Anterior cingulate cortex (tissue), 58 donors: ENCODE data around the gene STK32B.
A peak's percentile ranks its signal among the peaks of the same experiment; 100 is the strongest.
"Not testable (repeated sequence)": the region's sequence is repeated elsewhere in the genome, so short reads cannot be mapped to it uniquely, and the experiment has no call there.

ENCODE experiments used
- DNase-seq, 58 donors: peaks; one replicate each; lab custom pipeline; 2025; lab: John Stamatoyannopoulos, UW

The STK32B gene

DNA sequence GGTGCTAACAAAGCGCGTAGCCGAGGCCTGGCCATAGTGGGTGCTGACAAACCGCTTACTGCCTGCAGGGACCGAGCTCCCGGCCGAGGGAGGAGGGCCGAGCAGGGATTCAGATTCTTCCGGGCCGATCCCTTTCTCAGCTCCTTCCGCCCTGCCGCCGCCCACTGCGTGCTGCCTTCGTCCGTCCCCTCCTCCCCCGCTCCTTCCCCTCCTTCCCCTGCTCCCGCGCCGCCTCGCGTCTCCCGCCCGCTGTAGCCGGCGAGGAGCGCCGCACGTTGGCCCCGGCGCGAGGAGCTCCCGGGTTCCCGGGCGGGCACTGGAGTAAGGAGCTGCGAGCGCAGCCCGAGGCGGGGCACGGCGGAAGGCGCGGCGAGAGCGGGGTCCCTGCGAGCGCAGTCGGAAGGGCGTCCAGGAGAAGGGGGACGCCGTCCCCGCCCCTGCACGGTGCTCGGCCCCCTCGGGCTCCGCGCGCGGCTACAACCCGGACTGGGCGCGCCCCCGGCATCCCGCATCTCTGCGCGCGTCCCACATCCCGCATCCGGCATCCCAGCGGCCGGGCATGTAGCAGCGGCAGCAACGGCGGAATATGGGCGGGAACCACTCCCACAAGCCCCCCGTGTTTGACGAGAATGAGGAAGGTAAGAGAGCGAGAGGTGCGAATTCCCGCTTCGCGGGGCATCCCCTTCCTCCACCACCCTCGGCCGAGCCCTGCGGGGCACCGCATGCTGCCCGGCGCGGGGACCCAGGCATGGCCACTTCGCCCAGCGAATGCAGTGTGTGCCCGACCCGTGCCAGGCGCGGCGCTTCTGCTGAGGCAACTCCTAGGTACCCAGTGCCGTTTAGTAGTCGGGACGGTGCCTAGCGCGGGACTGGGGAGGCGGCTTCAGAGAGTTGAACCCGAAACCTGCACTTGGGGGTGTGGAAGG, at the start of gene STK32B:
STK32B (plus strand) TSS at position 203 of the 926 bp plus-strand sequence.
- peak in 19 of 58 donors; percentile 10 to 46 (median 23) for DNase-seq

DNA sequence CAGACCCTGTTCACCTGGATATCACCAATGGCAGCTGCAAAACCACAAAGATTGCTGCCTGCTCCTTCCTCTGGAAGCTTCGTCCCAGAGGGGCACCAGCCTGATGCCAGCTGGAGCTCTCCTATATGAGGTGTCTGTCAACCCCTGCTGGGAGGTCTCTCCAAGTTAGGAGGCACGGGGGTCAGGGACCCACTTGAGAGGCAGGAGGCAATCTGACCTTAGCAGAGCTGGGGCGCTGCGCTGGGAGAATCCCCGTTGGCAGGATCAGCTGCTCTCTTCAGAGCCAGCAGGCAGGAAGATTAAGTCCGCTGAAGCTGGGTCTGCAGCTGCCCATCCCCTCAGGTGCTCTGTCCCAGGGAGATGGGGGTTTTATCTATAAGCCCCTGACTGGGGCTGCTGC, 49.6 kb upstream of the STK32B start:
- DNase-seq = not testable (repeated sequence)

DNA sequence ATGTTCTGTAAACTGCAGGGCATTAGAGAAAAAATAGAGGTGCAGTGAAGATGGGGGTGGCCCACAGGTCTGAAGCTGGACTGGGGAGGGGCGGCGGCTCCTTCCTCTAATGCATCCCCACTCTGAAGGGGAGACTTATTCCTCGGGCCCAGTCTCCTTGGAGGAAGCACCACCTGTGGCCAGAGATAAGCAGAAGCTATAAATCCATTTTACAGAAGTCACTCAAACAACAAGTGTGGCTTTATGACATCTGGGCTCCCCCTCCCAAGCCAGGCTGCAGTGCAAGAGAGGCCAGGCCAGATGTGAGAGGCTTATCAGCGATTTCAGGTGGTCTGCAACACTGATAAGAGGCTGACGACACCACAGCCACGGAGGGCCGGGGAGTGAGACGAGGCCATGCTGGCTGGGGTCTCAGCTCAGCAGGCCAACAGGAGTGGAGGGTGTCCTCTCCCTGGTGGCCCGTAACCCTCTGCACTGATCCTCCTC, 47.9 kb upstream of the STK32B start:
- no peak for DNase-seq

DNA sequence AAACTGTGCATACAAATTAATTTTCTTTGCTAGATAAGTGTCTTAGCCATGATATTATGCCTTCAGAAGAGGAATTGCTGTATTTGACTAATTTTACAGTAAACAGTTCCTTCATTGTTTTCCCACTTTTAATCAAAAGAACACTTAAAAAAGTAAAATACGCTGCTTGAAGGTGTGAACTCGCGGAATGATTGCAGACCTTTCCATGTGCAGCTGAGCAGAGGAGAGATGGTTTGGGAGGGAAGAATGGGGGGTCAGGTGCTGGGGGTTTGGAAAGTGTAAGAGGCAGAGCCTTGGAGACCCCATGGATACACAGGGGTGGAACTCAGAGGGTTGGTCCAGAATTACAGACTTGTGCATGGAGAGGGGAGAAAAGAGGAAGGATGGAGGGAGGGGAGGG, 47.4 kb upstream of the STK32B start:
- DNase-seq = no peak

DNA sequence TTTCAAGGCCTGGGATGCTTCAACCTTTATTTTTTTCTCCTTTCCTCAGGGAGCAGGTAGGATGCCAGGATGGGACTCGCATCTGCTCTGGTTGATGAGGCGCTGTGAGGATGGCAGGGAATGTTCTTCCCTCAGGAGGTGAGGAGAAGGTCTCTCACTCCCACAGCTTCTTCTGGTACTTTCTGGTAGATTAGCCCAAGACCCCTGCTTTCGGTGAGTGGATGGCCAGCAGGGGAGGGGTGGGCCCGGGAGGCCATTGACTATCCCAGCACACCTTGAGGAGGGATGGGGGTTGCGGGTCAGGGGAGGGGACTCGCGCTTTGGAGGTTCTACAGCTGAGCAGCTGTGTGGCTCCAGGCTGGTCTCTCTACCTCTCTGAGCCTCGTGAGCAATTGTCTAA, 46.8 kb upstream of the STK32B start:
- no peak for DNase-seq

DNA sequence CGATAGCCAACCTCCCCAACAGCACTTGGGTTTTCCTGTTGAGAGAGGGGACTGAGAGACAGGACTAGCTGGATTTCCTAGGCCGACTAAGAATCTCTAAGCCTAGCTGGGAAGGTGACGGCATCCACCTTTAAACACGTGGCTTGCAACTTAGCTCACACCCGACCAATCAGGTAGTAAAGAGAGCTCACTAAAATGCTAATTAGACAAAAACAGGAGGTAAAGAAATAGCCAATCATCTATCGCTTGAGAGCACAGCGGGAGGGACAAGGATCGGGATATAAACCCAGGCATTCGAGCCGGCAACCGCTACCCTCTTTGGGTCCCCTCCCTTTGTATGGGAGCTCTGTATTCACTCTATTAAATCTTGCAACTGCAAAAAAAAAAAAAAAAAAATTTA, 44.3 kb upstream of the STK32B start:
- DNase-seq = not testable (repeated sequence)

DNA sequence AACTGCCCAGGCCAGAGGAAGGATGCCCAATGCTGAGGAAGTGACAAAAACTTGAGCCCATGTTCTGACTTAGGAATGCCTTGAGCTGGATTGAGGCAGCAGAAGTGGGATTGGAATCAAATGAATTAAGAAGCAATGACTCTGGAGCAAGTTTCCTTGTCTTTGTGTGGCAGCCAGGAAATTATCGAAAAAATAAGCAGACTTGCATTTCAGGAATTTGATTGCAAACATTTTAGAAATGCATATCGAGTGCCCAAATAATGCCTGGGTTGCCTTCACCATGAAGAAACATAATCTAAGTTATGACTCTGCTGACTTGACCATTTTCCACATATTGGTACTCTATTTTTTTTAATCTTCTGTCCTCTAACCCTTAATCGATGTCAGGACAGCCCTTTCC, 41.5 kb upstream of the STK32B start:
- no peak for DNase-seq

DNA sequence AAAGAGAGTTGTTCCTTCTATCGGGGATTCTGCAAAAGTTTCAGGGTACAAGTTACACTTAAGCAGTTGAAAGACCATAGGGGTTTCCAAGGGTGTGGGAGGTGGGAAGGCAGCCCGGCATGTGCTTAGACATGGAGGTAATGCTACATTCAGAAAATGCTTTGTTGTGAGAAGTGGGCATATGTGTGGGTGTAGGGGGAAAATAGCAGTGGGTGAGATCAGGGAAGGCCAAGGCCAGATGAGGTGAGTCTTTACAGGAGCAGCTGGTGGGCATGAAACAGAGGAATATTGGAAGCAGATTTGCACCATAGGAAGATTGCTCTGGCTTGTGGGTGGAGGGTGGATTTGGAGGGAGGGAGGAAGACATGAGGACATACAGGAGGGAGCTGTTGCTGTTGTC, 40.3 kb upstream of the STK32B start:
- DNase-seq = no peak

DNA sequence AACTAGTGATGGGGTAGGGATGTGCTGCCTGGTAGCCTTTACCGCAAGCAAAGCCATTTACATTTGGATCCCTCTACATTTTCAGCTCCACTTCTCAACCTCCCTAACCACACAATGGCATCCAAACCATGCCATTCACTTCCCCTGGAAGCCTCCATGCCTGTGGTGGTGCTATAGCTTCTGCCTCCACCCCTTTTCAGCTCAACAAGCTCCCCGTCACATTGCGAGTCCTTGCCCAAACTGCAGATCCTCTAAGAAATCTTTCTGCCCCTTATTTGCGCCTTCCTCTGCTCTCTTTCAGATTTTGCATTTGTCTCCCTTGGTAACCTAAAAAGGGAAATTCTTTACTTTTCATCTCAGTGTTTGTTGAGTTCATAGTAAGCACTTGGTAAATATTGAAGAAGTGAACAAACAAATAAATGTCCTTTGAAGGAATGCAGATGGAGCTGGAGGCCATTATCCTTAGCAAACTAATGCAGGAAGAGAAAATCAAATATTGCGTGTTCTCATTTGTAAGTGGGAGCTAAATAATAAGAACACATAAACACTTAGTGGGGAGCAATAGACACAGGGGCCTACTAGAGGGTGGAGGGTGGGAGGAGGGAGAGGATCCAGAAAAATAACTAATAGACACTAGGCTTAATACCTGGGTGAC, 38.9 kb upstream of the STK32B start:
- no peak for DNase-seq

DNA sequence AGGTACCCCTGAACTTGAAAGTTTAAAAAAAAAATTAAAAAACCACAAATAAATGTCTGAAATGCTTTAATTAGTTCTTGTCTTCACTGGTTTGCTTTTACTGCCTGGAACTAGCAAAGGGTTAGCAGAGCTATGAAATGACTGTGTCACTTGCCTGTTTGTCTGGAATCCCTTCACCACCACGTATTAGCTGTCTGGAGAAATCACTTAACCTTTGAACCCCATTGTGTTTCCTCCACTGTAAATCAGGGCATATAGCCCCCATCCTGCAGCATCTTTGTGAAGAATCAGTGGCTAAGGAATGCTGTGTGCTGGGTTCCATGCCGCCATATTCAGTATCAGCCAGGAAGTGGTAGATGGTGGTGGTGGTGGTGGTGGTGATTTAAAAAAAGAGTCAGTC, 38.3 kb upstream of the STK32B start:
- DNase-seq = no peak

DNA sequence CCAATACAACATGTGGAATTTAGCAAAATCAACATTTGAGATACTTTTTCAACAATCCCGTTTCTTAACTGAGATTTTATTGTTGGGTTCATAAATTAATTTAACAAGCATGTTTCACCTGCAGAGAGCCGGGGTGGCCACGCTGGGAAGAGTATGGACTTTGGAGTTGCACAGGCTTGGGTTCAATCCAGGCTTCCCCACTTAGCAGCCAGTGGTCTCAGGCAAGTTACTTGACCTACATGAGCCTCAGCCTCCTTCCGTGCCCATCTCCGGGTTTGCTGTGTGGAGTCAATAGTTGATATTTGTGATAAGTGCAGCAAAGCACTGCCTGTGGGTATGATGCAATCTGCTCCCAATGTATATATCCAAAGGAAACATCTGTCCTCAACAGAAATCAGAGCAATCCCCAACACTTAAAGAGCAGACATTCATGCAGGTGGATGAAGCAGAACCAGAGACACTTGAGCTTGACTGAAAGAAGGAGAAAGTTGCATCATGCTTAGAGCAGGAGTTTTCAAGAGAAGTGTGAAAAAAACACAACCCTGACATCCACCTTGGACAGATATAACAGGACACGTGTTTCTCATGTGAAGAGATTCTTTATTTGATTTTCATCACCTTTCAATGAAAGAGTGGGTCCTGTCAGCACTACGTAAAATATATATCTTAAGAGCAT, 37.1 kb upstream of the STK32B start:
- no peak for DNase-seq

DNA sequence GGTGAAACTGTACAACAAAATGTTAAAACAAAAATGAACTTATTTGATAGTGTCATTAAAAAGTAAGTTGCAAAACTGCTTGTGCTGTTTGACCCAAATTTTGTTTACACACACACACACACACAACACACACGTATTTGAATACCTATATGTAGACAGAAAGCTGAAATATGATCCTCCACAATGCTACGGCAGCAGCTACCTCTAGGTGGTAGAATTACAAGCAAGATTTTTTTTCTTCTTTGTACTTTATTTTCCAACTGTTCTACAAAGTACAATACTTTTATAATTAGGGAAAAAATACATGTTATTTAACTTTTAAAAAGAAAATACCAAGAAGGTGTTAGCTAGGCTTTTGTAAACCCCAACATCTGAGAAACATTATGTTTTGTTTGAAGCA, 33.2 kb upstream of the STK32B start:
- no peak for DNase-seq

DNA sequence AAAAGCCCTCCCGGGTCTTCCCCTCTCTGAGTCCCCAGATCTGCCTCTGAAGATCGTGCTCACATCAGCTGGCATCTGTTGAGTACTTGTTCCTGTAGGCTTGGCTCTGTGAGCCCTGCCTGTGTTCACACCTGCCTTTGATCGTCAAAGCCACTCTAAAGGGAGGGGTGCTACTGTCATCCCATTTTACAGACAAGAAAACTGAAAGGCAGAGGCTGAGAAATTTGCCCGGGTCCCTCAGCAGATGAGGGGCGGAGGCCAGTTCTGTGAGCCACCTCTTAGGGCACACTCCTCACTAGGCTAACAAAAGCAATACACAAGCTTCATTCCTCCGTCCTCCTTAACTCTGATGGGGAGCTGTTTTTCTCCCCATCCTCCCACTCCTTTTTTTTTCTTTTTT, 32.7 kb upstream of the STK32B start:
- DNase-seq = no peak

DNA sequence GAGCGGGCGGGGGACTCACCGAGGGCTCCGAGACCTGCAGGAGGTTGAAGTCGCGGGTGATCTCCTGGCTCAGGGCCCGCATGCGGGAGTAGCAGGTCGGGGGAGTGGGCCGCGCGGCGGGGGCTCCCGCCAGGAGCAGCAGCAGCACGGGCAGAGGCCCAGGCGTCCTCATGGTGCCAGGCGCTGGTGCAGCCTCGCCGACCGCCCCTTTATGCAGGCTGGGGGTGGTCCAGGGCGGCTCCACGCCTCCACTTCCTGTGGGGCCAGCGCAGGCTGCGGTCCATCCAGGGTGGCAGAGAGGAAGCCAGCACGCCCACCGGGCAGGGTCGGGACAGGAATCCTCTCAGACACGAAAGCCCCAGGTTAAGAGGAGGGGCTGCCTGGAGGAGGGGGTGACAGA, 32.0 kb upstream of the STK32B start, which contains the start of gene CYTL1:
CYTL1 (minus strand) TSS at position 185 of the 400 bp plus-strand sequence; CDS start at position 172, 13 bp downstream.
- peak in 1 of 58 donors; percentile 7 for DNase-seq

DNA sequence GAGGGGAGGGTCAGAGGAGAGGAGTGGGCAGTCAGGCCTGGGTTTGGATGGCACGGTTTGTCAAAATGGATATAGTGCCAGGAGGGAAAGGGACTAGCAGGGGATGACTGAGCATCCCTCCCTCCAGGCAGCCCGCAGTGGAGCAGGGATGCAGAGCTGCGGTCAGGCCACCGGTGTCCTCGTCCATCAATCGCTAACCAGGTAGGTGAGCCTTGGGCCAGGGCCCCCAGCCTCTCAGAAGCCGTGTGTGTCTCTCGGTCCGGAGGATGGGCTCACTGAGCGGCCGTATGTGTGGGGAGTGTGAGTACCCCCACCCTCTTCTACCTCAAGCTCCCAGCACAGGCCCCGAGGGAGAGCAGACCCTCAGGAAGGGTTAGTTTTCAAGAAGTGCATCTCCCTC, 31.5 kb upstream of the STK32B start:
- no peak for DNase-seq

DNA sequence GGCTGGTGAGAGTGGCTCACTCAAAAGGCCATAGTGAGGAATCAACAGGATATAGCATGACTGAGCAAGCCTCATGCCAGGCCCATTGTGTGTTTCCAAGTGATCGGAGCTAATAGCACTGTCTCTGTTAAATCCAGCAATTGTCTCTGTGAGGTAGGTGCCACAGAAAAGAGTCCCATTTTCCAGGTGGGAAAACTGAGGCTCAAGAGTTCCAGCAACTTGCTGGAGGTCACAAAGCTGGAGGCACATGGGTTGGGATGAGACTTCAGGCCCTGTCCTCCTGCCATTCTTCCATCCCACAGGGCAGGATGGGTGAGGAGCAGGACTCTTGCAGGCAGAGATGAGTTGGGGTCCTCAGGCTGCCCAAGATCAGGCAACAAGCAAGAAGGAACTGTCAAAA, 30.9 kb upstream of the STK32B start:
- DNase-seq = no peak

DNA sequence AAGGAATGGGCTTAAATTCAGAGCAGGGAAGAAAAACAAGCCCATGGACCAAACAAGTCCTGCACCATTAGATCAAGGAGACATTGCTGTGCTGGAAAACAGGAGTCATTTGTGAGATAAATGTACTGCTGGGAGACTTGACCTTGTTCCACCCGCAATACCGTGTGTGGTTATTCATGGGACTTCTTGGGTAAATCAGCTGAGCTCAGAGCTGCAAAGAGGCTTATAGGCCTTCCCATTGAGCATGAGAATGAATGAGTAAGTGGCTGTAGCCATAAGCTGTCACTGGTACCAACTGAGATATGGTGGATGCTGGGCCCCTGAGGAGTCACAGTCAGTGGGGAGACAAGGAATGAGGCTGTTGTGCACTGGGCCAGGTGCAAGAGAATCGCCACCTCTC, 29.7 kb upstream of the STK32B start:
- DNase-seq = no peak

DNA sequence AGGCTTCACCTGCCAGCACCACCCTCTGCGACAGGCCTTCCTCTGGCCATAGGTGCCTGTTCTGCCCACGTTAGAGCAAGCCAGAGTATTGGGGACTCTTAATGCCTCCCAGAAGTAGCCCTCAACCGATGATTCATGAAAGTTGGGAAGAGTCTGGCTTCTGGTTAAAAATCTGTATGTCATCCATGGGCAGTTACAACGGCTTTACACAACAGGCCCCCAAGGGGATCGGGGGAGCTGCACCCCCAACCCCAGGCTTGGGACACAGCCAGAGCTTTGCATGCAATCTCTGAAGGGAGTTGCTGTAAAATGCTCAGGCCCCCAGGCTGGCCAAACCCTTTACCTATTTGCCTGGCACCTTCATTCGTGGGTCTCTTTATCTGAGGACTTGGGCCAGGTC, 26.6 kb upstream of the STK32B start:
- no peak for DNase-seq

DNA sequence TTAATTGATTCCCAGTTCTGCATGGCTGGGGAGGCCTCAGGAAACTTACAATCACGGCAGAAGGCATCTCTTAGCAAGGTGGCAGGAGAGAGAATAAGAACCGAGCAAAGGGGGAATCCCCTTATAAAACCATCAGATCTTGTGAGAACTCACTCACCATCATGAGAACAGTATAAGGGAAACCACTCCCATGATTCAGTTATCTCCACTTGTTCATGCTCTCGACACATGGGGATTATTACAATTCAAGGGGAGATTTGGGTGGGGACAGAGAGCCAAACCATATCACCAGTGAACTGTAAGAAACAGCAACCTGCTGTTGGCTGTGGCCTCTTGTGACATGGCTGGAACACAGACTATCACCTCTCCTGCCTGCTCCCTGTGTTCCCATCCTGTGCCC, 24.9 kb upstream of the STK32B start:
- DNase-seq = no peak

DNA sequence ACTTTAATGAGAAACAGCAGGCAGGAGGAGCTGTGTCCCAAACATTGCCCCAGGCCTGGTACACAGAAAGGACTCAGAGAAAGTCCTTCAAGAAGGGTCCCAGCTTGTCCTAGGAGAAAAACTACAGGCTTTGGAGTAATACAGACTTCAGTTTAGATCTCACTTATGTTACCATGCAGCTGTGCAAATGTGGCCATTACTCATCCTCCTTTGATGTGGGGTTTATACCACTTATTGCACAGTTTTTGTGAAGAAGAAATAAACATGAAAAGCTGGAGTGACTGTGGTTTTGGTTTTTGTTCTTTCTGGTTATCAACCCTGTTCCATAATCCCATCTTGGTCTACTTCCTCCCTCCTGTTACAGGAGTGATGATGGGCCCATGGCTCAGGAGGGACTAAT, 23.9 kb upstream of the STK32B start:
- no peak for DNase-seq

DNA sequence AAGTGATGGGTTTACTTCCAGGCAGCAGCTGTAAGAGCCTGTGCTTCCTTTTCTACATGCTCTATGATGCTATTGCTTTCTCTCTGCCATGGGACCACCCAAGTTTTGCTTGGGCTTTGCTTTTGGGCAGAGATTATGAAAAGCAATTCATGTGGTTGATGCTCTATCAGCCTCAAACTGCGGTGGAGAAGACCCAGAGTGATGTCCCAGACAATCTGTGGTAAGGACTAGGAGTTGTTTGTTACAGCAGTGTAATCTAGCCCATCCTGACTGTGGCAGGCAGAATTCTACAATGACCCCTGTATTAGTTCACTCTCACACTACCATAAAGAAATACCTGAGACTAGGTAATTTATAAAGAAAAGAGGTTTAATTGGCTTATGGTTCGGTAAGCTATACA, 22.8 kb upstream of the STK32B start:
- no peak for DNase-seq
